ENCODE data around the gene PPT2.

DNA sequence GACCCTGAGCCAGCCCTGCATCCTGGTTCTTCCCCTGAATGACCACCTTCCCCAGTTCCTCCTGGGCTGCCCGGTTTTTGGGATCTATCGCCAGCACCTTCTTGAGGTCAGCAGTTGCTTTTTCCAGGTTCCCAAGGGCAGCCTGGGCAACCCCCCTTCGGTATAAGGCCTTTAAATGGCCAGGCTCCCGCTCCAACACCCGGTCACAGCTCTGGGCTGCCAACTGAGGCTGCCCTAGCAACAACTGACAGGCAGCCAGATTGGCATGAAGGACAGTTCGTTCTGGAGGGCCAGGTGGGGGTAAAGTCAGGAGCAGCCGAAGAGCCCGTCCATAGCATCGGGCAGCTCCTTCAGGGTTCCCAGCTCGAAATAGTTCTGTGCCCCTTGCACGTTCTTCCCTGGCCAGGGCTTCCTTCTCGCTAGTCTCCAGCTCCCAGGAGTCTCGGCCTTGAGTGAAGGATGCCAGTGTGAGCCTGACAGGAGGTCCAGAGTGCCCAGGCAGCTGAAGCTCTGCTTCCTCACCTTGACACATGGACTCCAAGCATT, 25.1 kb upstream of the PPT2 start:
- no peak for TF ChIP-seq POLR2A (IDR thresholded peaks at IDR 0.05)
- TF ChIP-seq, protein P1, sequence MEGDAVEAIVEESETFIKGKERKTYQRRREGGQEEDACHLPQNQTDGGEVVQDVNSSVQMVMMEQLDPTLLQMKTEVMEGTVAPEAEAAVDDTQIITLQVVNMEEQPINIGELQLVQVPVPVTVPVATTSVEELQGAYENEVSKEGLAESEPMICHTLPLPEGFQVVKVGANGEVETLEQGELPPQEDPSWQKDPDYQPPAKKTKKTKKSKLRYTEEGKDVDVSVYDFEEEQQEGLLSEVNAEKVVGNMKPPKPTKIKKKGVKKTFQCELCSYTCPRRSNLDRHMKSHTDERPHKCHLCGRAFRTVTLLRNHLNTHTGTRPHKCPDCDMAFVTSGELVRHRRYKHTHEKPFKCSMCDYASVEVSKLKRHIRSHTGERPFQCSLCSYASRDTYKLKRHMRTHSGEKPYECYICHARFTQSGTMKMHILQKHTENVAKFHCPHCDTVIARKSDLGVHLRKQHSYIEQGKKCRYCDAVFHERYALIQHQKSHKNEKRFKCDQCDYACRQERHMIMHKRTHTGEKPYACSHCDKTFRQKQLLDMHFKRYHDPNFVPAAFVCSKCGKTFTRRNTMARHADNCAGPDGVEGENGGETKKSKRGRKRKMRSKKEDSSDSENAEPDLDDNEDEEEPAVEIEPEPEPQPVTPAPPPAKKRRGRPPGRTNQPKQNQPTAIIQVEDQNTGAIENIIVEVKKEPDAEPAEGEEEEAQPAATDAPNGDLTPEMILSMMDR (IDR thresholded peaks at IDR 0.05) = no peak

All from uterus (tissue), 2 donors.